ENCODE results near the gene QDPR.

DNA sequence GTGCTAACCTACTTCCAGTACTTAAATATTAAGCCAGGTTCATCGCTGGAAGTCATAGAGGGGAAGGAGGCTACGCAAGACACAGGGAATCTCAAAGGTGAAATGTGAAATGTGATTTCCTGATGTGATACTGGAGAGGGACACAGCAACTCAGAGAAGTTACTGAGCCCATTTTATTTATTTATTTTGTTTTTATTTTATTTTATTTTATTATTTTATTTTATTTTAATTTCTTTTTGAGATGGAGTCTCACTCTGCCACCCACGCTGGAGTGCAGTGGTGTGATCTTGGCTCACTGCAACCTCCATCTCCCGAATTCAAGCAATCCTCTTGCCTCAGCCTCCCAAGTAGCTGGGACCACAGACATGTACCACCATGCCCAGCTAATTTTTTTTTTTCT lies 22.8 kb upstream of the QDPR start:
- TF ChIP-seq, protein P1, sequence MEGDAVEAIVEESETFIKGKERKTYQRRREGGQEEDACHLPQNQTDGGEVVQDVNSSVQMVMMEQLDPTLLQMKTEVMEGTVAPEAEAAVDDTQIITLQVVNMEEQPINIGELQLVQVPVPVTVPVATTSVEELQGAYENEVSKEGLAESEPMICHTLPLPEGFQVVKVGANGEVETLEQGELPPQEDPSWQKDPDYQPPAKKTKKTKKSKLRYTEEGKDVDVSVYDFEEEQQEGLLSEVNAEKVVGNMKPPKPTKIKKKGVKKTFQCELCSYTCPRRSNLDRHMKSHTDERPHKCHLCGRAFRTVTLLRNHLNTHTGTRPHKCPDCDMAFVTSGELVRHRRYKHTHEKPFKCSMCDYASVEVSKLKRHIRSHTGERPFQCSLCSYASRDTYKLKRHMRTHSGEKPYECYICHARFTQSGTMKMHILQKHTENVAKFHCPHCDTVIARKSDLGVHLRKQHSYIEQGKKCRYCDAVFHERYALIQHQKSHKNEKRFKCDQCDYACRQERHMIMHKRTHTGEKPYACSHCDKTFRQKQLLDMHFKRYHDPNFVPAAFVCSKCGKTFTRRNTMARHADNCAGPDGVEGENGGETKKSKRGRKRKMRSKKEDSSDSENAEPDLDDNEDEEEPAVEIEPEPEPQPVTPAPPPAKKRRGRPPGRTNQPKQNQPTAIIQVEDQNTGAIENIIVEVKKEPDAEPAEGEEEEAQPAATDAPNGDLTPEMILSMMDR (IDR thresholded peaks at IDR 0.05; ENCODE audit: insufficient read depth, low read depth, low read length): no peak
- TF ChIP-seq EZH2 (IDR thresholded peaks at IDR 0.05; ENCODE audit: insufficient read depth, low read length): no peak

Data from astrocyte (in vitro differentiated cells and primary cell).